Activated CD8-positive, alpha-beta memory T cell treated with anti-CD3 and anti-CD28 coated beads, Interleukin-2, amount 50 U/mL, for 24 hours (primary cell): ENCODE results near the gene SYNPO2L.
A peak's percentile ranks its signal among the peaks of the same experiment; 100 is the strongest.

Experiments
- DNase-seq: peaks from one replicate; pipeline ENCODE4 v3.0.0-alpha.2; 2020; ENCODE audit errors: extremely low read depth

SYNPO2L gene

DNA sequence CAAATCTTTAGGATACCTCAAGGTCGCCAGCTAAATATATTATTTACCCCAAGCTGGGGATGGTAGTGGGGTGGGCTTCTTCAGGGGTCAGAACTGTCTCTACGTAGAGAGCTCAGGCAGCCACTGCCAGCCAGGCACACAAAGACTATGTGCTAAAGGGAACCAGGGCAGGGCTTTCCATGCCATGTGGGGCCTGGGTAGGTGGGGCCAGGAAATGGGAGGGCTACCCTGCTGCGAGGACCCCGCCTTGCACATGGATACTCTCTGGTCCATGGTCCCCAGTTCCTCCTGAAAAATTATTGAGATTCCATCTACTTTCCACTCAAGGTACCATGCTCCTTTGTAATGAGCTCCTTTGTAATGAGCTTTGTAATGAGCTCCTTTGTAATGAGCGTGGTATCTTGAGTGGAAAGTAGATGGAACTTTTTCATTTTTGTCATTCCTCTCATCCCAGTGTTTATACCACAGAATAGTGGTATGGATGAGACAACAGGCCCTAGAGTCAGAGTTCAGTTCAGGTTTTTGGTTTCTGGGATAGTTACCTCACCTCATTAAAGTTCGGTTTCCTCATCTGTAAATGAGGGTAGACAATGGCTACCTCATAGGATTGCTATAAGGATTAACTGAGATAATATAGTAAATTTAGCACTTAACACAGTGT lies 5.8 kb downstream of the SYNPO2L start:
- DNase-seq, result no peak

DNA sequence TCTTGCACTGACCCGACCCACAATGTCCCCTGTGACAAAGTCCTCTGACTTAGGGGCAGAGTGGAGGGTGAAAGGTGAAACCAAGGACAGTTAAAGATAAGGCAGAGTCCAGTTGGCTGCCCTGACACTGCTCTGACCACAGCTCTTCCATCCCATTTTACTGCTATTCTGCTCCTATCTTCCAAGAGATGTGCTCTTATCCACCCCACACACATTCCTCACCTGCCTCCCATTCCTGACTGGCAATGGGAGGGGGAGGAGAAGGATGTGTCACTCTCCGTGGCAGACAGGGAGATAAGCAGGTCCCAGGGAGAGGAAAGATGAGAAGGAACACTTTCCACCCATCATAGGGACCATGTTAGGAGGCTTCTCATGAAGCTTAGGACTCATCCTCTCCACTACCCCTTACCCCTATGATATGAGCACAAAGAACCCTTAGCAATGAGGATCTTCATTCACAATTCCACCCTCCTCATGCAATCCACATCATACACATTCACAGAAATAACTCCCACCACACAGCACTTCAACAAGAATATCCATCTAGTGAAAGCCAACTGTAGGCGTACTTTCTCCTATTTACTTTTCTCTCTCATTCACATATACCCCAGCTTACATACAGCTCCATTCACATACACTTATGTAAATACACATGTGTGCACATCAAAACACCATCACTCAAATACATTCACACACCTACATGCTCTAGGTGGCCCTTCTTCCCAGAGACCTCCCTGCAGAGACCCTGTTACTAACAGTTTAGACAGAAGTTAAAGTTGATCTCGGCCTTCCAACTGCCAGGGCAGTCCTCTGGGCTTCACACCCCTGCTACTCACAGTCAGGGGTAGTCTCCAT lies 6.6 kb downstream of the SYNPO2L start:
- no peak for DNase-seq

GRCh38 chr10:73647875-73648651 lies 7.8 kb downstream of the SYNPO2L start:
- DNase-seq, result no peak

DNA sequence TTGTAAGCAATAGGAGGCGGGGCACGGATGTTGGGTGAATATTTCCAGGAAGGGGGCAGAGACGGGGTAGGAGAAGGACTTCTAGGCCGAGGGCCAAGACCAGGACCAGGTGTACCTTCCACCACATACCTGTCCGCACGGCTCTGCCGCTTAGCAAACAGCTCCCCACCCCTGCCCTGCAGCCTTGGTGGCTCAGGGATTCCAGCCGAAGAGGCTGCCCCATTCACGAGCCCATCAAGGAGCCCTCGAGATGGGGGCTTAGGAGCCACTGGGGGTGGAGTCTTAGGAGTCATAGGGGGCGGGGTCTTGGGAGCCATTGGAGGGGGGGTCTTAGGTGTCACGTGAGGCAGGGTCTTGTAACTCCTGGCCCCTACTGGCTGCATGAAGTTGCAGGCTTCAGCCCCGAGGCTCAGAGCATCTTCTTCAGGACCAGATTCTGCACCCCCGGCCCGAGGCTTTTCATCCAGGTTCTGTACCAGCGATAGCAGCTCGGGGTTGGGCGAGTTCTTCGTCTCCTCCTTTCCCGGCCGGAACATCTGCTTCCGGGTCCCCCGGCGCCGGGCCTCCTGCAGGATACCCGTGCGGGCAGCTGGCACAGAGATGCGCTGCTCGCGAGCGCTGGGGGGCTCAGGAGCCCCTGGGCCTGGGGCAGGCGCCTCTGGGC lies 8.5 kb downstream of the SYNPO2L start:
- DNase-seq, result no peak

DNA sequence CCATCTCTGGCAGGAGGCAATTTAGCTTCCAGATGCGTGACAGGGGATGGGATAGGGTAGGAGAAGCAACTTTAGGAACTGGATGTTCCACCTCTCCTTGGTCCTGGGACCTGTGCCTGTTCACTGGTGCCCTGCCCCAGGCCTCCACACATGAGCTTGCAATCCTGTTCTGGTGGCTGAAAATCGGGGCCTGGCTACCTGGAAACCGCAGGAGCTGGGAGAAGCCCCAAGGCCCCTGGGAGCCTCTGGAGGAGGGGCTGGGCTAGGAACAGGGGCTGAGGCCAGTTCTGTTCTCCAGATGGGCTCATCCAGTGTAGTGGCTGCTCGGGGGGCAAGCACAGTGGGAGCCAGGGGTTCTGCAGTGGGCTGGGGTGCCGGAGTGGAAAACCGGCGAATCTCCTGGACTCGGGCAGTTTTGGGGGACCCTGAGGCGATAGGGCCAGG lies 9.2 kb downstream of the SYNPO2L start:
- no peak for DNase-seq

DNA sequence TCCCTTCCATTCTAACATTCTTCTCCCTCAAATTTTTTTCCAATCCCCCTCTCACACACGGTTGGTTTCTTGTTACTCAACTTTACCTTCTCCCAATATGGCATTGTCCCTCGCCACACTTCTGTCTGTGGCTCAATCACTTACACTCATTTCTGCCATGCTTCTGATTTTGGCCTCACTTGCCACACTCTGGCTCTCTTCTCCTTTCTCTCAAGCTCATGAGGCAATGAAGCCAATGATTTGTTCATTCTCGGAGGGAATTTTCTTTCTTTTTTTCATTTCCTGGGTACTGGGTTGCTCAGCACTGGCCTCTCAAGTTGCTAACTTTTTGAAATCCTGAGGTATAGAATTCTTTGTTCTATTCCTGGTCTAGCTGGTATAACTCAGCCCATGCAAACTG lies 10.6 kb downstream of the SYNPO2L start:
- no peak for DNase-seq

DNA sequence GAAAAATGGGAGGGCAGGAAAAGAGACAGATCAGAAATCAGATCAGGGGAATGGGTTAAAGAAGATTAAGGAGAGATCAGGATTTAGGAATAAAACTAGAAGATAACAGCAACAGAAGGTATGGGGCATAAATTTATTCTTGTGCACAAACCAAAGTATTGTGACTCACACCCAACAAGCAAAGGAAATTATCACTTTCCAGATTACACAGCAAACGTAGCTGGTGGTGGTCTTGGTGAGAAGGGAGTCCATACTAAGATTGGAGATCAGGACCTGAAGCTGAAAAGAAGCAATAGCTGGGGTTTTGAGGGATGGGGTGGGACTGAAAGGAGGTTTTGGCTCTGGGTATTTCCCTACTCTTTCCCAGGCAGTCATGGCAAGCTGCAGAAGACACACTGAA lies 11.1 kb downstream of the SYNPO2L start:
- no peak for DNase-seq

DNA sequence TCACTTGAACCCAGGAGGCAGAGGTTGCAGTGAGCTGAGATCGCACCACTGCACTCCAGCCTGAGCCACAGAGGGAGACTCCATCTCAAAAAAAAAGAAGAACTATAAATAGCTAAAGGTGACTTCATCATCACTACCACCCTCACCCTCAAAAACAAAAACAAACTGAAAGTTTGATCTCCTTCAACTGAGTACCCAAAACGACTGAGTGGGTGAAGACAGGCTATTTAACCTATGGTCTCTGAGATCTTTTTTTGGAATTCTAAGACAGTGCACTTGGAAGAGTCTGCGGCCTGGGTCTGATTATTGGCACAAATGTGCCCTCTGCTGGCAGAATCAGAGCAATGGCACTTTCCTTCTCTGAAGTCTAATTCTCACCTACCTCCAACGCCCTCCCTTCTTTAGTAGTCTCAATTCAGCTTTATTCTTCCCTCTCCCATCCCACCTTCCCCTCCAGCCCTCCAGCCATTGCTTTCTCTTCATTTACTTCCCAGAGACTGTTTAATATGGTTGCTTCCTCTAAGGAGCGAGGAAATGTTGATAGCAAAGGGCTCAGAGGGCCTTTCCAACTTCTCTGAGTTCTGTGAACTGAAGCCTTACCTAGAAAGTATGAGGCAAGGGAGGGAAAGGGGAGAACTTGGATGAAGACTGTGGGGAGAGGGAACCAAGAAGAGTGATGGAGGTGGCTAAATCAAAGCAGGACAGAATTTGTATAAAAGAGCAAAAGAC lies 11.7 kb downstream of the SYNPO2L start:
- no peak for DNase-seq

DNA sequence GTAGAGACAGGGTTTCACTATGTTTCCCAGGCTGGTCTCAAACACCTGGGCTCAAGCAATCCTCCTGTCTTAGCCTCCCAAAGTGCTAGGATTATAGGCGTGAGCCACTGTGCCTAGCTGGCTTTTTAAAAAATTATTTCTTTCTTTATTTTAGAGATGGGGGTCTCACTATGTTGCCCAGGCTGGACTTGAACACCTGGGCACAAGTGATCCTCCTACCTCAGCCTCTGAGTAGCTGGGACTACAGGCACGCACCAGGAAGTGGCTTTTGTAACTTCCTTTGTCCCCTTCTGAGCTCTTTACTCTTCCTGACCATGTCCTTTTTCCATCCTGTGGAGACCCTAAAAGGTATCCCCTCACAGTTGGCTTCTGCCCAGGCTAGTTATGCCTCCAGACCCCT lies 12.5 kb downstream of the SYNPO2L start:
- DNase-seq, result no peak

GRCh38 chr10:73641328-73642060 lies 14.3 kb downstream of the SYNPO2L start, which contains the start of gene MYOZ1:
TSS of gene MYOZ1 (minus strand) at chr10:73641474. CDS start at chr10:73640017, 1,457 bp downstream.
- DNase-seq, result no peak

- DNase-seq, result no peak
These were observed 16.5 kb downstream of the SYNPO2L start for GRCh38 chr10:73639286-73639685.

DNA sequence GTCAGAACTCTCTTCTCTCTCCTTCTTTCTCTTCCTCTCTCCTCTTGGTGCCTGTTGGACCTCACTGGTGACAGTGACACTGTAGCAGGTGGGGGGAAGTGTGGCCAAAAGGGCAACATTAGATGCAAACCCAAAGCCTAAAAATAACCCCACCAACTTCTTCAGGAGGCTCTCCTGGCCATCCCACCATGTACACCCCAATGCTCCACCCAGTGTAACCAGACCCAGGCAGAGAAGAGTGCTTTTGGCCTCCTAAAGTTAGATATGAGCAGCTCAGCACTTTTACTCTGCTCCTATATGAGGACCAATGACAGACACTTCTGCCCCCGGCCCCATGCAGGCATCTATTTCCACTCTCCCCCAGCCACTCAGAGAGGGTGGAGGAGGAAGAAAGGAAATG lies 20.0 kb downstream of the SYNPO2L start:
- DNase-seq, result no peak

DNA sequence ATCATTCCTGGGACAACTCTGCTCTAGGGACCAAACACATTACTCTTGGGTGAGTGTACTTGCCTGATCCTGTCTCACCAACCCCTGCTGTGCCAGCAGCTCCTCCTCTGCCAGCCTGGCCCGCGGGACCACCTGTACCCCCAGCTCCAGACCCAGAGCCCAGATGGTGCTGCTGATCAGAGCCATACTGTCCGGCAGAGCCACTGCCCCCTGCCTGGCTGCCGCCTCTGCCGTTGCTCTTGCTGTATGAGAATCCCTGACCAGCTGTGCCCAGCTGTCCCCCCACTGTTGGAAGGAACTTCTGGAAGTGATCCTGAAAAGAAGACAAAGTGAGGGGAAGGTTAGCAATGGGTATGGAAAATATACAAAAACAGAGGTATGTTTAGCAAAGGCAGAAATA lies 21.4 kb downstream of the SYNPO2L start:
- no peak for DNase-seq

DNA sequence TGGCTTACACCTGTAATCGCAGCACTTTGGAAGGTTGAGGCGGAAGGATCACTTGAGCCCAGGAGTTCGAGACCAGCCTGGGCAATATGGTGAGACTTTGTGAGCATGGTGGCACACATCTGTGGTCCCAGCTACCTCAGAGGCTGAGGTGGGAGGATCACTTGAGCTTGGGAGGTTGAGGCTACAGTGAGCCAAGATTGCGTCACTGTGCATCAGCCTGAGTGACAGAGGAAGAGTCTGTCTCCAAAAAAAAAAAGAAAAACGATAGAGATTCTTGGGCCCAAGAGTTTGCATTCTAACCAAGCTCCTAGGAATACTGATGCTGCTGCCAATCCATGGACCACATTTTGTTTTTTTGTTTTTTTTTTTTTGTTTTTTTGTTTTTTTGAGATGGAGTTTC lies 26.7 kb downstream of the SYNPO2L start:
- DNase-seq, result no peak

DNA sequence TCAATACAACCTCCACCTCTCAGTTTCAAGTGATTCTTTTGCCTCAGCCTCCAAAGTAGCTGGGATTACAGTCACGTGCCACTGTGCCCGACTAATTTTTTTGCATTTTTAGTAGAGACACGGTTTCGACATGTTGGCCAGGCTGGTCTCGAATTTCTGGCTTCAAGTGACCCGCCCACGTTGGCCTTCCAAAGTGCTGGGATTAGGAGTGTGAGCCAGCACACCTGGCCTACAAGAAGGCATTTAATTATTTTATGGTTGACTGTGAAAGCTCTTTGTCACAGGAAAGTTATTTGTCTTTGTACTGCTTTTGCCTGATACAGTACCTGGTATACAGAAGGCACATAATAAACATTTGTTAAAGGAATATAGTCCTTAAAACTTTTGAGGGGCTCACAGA lies 27.4 kb downstream of the SYNPO2L start:
- no peak for DNase-seq

- DNase-seq, result no peak
These were observed 28.5 kb downstream of the SYNPO2L start for GRCh38 chr10:73627300-73627699.

GRCh38 chr10:73625884-73626752 lies 29.7 kb downstream of the SYNPO2L start:
- DNase-seq, result peak; percentile 80

DNA sequence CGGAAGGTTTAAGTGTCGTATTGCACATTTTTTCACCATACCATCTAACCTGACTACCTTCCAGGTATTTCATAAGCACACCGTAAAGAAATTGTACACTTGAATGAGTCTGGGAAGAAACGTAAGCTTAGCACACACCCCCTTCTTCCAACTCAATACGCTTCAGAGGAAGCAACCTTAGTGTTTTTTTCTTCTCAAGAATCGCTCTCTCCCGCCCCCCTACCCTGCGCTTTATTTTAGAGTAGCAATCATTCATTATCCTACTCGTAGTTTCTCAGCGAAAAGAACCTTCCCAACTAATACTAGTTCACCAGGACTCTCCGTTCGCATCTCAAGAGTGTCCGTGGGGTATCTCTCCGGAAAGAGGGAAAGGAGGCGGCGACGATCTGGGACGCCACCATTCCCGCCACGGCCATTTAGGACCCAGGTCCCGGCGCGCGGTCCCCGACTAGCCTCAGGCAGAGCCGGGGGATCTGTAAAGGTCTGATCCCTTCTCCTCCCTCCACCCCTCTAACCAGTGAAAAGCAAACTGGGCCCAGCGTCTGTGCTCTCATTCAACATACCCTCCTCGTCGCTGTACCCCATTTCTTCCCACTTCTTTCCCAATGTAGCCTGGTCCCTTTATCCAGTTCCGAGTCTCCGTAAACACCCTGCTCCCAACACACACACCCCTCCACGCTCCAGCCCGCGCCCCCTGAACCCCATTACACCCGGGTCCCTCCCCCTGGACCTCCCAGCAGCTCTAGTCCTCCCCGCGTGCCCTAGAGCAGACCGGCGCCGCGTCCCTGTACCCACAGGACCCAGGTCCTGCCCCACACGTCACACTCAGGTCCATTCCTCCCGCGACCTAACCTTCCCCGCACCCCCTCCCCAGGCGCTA lies 30.6 kb downstream of the SYNPO2L start:
- DNase-seq, result no peak
